Stimulated activated CD4-positive, alpha-beta T cell treated with anti-CD3 and anti-CD28 coated beads, Interleukin-4, amount 100 ng/mL, for 1 hour (primary cell): ENCODE results near the gene AP3M1.

ENCODE experiments used
- DNase-seq: peaks from one replicate; pipeline ENCODE4 v3.0.0-alpha.2; 2020

Gene AP3M1

GRCh38 chr10:74110120-74110519 lies 40.5 kb downstream of the AP3M1 start:
- DNase-seq, result no peak

GRCh38 chr10:74109452-74109851 lies 41.2 kb downstream of the AP3M1 start:
- DNase-seq, result no peak

- DNase-seq, result no peak
Measured at GRCh38 chr10:74107391-74107790, 43.2 kb downstream of the AP3M1 start.

- no peak for DNase-seq
Measured at GRCh38 chr10:74104996-74105395, 45.6 kb downstream of the AP3M1 start.

GRCh38 chr10:74104480-74104879 lies 46.1 kb downstream of the AP3M1 start:
- DNase-seq, result no peak

- DNase-seq, result no peak
Measured at GRCh38 chr10:74103560-74104258, 46.9 kb downstream of the AP3M1 start.

GRCh38 chr10:74099836-74100235 lies 50.8 kb downstream of the AP3M1 start:
- DNase-seq, result no peak

- no peak for DNase-seq
Measured at GRCh38 chr10:74099420-74099819, 51.2 kb downstream of the AP3M1 start.

GRCh38 chr10:74097776-74098175 lies 52.9 kb downstream of the AP3M1 start:
- DNase-seq, result no peak

GRCh38 chr10:74096777-74097176 lies 53.9 kb downstream of the AP3M1 start:
- no peak for DNase-seq

GRCh38 chr10:74094231-74094630 lies 56.4 kb downstream of the AP3M1 start:
- no peak for DNase-seq

- no peak for DNase-seq
Measured at GRCh38 chr10:74093530-74094164, 57.0 kb downstream of the AP3M1 start.

- no peak for DNase-seq
Measured at GRCh38 chr10:74092372-74092771, 58.3 kb downstream of the AP3M1 start.

GRCh38 chr10:74088722-74089121 lies 61.9 kb downstream of the AP3M1 start:
- no peak for DNase-seq

GRCh38 chr10:74086317-74086716 lies 64.3 kb downstream of the AP3M1 start:
- DNase-seq, result no peak

- no peak for DNase-seq
Measured at GRCh38 chr10:74084955-74085354, 65.7 kb downstream of the AP3M1 start.

- DNase-seq, result no peak
Measured at GRCh38 chr10:74083304-74083703, 67.3 kb downstream of the AP3M1 start.

- no peak for DNase-seq
Measured at GRCh38 chr10:74081941-74082718, 68.5 kb downstream of the AP3M1 start.

GRCh38 chr10:74081192-74081803 lies 69.3 kb downstream of the AP3M1 start:
- DNase-seq, result peak; percentile 20

GRCh38 chr10:74079936-74080590 lies 70.6 kb downstream of the AP3M1 start:
- DNase-seq, result no peak

- DNase-seq, result no peak
Measured at GRCh38 chr10:74079028-74079935, 71.3 kb downstream of the AP3M1 start.

GRCh38 chr10:74078037-74078436 lies 72.6 kb downstream of the AP3M1 start:
- peak; percentile 18 for DNase-seq
